Stimulated activated CD4-positive, alpha-beta T cell treated with anti-CD3 and anti-CD28 coated beads, TNF-alpha, amount 100 ng/mL, for 24 hours (primary cell): ENCODE measurements around the gene CFAP119.

ENCODE experiments used
- DNase-seq, 3 experiments: peaks; one replicate each; pipeline ENCODE4 v3.0.0-alpha.2; 2020; ENCODE audit warnings: low read depth in 3 of 3

CFAP119 gene

GRCh38 chr16:30782486-30783279, 20.8 kb upstream of the CFAP119 start:
- DNase-seq, result no peak

GRCh38 chr16:30780549-30780948, 18.7 kb upstream of the CFAP119 start:
- no peak for DNase-seq

GRCh38 chr16:30780021-30780420, 18.2 kb upstream of the CFAP119 start:
- no peak for DNase-seq

GRCh38 chr16:30779596-30779995, 17.7 kb upstream of the CFAP119 start:
- no peak for DNase-seq

- no peak for DNase-seq
These were observed 16.8 kb upstream of the CFAP119 start for GRCh38 chr16:30778549-30779244.

- no peak for DNase-seq
These were observed 15.9 kb upstream of the CFAP119 start for GRCh38 chr16:30777591-30778297.

- DNase-seq, result peak; percentile 51 to 68 (median 53)
These were observed 13.7 kb upstream of the CFAP119 start for GRCh38 chr16:30775392-30776188.

- DNase-seq, result no peak
These were observed 13.2 kb upstream of the CFAP119 start for GRCh38 chr16:30775131-30775391.

- DNase-seq, result no peak
These were observed 12.7 kb upstream of the CFAP119 start for GRCh38 chr16:30774367-30775130.

GRCh38 chr16:30773826-30774225, 12.0 kb upstream of the CFAP119 start:
- DNase-seq, result no peak

GRCh38 chr16:30771726-30772125, 9.9 kb upstream of the CFAP119 start:
- DNase-seq, result no peak

- DNase-seq, result no peak
These were observed 7.7 kb upstream of the CFAP119 start for GRCh38 chr16:30769379-30770089.

GRCh38 chr16:30768583-30769181, 6.8 kb upstream of the CFAP119 start:
- DNase-seq, result no peak

GRCh38 chr16:30767767-30768465, 6.1 kb upstream of the CFAP119 start:
- DNase-seq, result no peak

- DNase-seq, result no peak
These were observed 5.0 kb upstream of the CFAP119 start for GRCh38 chr16:30766933-30767284.

GRCh38 chr16:30766206-30766932, 4.5 kb upstream of the CFAP119 start:
- no peak for DNase-seq

- no peak for DNase-seq
These were observed 3.1 kb upstream of the CFAP119 start for GRCh38 chr16:30764816-30765465.

- no peak for DNase-seq
These were observed 2.2 kb upstream of the CFAP119 start for GRCh38 chr16:30764086-30764485.
